Hindlimb muscle (tissue), 1 donor: ENCODE results near the gene ZBTB42. TPM values are rescaled to one million over a fixed set of nuclear protein-coding genes. Genes with fewer than 3 reads are reported as not detected.

ENCODE experiments used
- DNase-seq: peaks from one replicate; pipeline ENCODE4 v3.0.0-alpha.2; 2013
- polyA plus RNA-seq: library from polyadenylated mRNA; unstranded; fragments of 120-200 nt; gene quantifications from one replicate; pipeline ENCODE4 v1.2.1, GENCODE V29; 2013; ENCODE audit not compliant: insufficient read length

Gene ZBTB42
- polyA plus RNA-seq, 1 donor = 9.3 TPM

- DNase-seq = peak; percentile 64
Observed at GRCh38 chr14:104795781-104796686, 4.9 kb upstream of the ZBTB42 start.

- no peak for DNase-seq
Observed at GRCh38 chr14:104796687-104797081, 4.2 kb upstream of the ZBTB42 start.

GRCh38 chr14:104797115-104798044 is 3.5 kb upstream of the ZBTB42 start:
- DNase-seq = no peak

GRCh38 chr14:104798300-104799243 is 2.3 kb upstream of the ZBTB42 start:
- DNase-seq = no peak

- DNase-seq = peak; percentile 63
Observed at GRCh38 chr14:104799244-104800014, 1.5 kb upstream of the ZBTB42 start.

GRCh38 chr14:104800015-104800770 is 708 bp upstream of the ZBTB42 start:
- DNase-seq = peak; percentile 80

GRCh38 chr14:104801520-104802393 is 856 bp downstream of the ZBTB42 start:
- DNase-seq = no peak

- no peak for DNase-seq
Observed at GRCh38 chr14:104802394-104803184, 1.7 kb downstream of the ZBTB42 start.

- DNase-seq = no peak
Observed at GRCh38 chr14:104803280-104803911, 2.5 kb downstream of the ZBTB42 start.

- DNase-seq = no peak
Observed at GRCh38 chr14:104803912-104804410, 3.1 kb downstream of the ZBTB42 start.

GRCh38 chr14:104804481-104805325 is 3.8 kb downstream of the ZBTB42 start:
- DNase-seq = no peak

- no peak for DNase-seq
Observed at GRCh38 chr14:104805326-104805678, 4.4 kb downstream of the ZBTB42 start.

- DNase-seq = no peak
Observed at GRCh38 chr14:104805941-104806624, 5.2 kb downstream of the ZBTB42 start.

GRCh38 chr14:104806625-104807465 is 5.9 kb downstream of the ZBTB42 start:
- no peak for DNase-seq

- no peak for DNase-seq
Observed at GRCh38 chr14:104808456-104808855, 7.6 kb downstream of the ZBTB42 start.
